Endothelial cell of umbilical vein (primary cell): ENCODE measurements around the gene VAMP7. TPM values are rescaled to one million over a fixed set of nuclear protein-coding genes. Genes with fewer than 3 reads are reported as not detected.

Experiments
- BruUV-seq: library from RNA; stranded (reverse); fragments of 400-500 nt; replicated peaks from 2 replicates; lab custom pipeline; 2021; lab: Mats Ljungman, UMichigan
- CTCF ChIA-PET: fragments of 300-600, 350-600 bp; sonication (Branson Sonifier 250); formaldehyde crosslinking; loops from one replicate; lab custom pipeline; 2021; ENCODE audit warnings: antibody characterized with exemption, inconsistent platforms; lab: Charles Lee
- POLR2A ChIA-PET: fragments of 300-600, 350-600 bp; sonication (Branson Sonifier 250); formaldehyde crosslinking; loops from one replicate; lab custom pipeline; 2021; ENCODE audit warnings: antibody characterized with exemption, inconsistent platforms; lab: Charles Lee
- DNase-seq: peaks from one replicate; pipeline ENCODE4 v3.0.0-alpha.2; 2011; ENCODE audit warnings: low read depth, low spot score
- FAIRE-seq: peaks from 2 replicates; lab custom pipeline; 2011; peaks lifted over from hg19 to GRCh38; lab: Jason Lieb, UNC
- H2AFZ ChIP-seq: 2 replicates; pipeline ENCODE4 v1.6.0; 2012; ENCODE audit warnings: low read depth, low read length, control low read depth, inconsistent platforms
- H3K27ac ChIP-seq: 2 replicates; pipeline ENCODE4 v1.5.1; 2011; ENCODE audit warnings: low read depth, mild to moderate bottlenecking, control low read depth, low read length, moderate library complexity; ENCODE audit not compliant: insufficient read depth
- H3K27me3 ChIP-seq, 2 experiments: 2 replicates each; pipeline versions ENCODE4 v1.6.0 to v1.6.1; 2011; ENCODE audit warnings: low read length in 2 of 2, mixed read lengths in 1 of 2; ENCODE audit not compliant: control insufficient read depth in 2 of 2, insufficient read depth in 2 of 2
- H3K36me3 ChIP-seq, 2 experiments: 2 replicates in 1 of 2; 3 replicates in 1 of 2; pipeline ENCODE4 v1.5.1; 2011; ENCODE audit warnings: low read length in 2 of 2, mild to moderate bottlenecking in 1 of 2, moderate library complexity in 1 of 2; ENCODE audit not compliant: control insufficient read depth in 2 of 2, insufficient read depth in 2 of 2; ENCODE audit errors: extremely low read depth in 1 of 2
- H3K4me1 ChIP-seq: 3 replicates; pipeline ENCODE4 v1.5.1; 2011; ENCODE audit warnings: mild to moderate bottlenecking, low read length; ENCODE audit not compliant: control insufficient read depth, insufficient read depth; ENCODE audit errors: extremely low read depth
- H3K4me2 ChIP-seq: 2 replicates; pipeline ENCODE4 v1.6.1; 2011; ENCODE audit warnings: low read length, control low read depth, mixed read lengths; ENCODE audit not compliant: insufficient read depth
- H3K4me3 ChIP-seq, 3 experiments: fragments of 200-600 bp in 1 of 3; sonication (generic), shearing (Covaris generic) in 1 of 3; replicated peaks in 1 of 3; 2 replicates each; pipeline ENCODE4 v1.5.1; 2011 to 2016; ENCODE audit warnings: control low read depth in 3 of 3, low read length in 3 of 3, mild to moderate bottlenecking in 2 of 3, inconsistent platforms in 1 of 3, low read depth in 1 of 3, moderate library complexity in 1 of 3; ENCODE audit not compliant: insufficient read depth in 1 of 3
- H3K79me2 ChIP-seq: 2 replicates; pipeline ENCODE4 v1.6.0; 2012; ENCODE audit warnings: low read length, inconsistent platforms; ENCODE audit not compliant: control insufficient read depth, insufficient read depth
- H3K9ac ChIP-seq: replicated peaks from 2 replicates; pipeline ENCODE3; 2011; ENCODE audit warnings: low read length, control low read depth; ENCODE audit not compliant: insufficient read depth; ENCODE audit errors: extremely low read depth
- H3K9me1 ChIP-seq: replicated peaks from 3 replicates; pipeline ENCODE4 v1.6.0; 2011; ENCODE audit warnings: mild to moderate bottlenecking, low read length; ENCODE audit not compliant: control insufficient read depth, insufficient read depth; ENCODE audit errors: extremely low read depth
- H3K9me3 ChIP-seq: replicated peaks from 2 replicates; pipeline ENCODE4 v1.5.1; 2012; ENCODE audit warnings: low read length, inconsistent platforms; ENCODE audit not compliant: control insufficient read depth, insufficient read depth
- H4K20me1 ChIP-seq: replicated peaks from 2 replicates; pipeline ENCODE3; 2011; ENCODE audit warnings: mild to moderate bottlenecking, low read length; ENCODE audit not compliant: control insufficient read depth, insufficient read depth; ENCODE audit errors: extremely low read depth
- CTCF ChIP-seq, 2 donors: IDR thresholded peaks; 1 replicate in 1 of 2; 2 replicates in 1 of 2; pipeline ENCODE4 v1.5.1; 2011; ENCODE audit warnings: low read length in 2 of 2, mild to moderate bottlenecking in 2 of 2, moderate library complexity in 2 of 2, control low read depth in 1 of 2, inconsistent platforms in 1 of 2, low read depth in 1 of 2; ENCODE audit not compliant: insufficient read depth in 1 of 2; ENCODE audit errors: extremely low read depth in 1 of 2
- EZH2 ChIP-seq: IDR thresholded peaks from 2 replicates; pipeline ENCODE4 v1.6.1; 2012; ENCODE audit warnings: borderline replicate concordance, low read depth, mild to moderate bottlenecking, moderate library complexity, low read length, inconsistent platforms; ENCODE audit not compliant: severe bottlenecking
- FOS ChIP-seq: IDR thresholded peaks from 2 replicates; pipeline ENCODE4 v1.6.1; 2011; ENCODE audit warnings: mild to moderate bottlenecking, low read length, moderate library complexity, borderline replicate concordance; ENCODE audit not compliant: insufficient read depth
- GATA2 ChIP-seq: IDR thresholded peaks from 2 replicates; pipeline ENCODE4 v1.7.0; 2011; ENCODE audit warnings: low read depth, mild to moderate bottlenecking, moderate library complexity, mixed read lengths, low read length; ENCODE audit not compliant: insufficient read length, insufficient read depth
- JUN ChIP-seq: IDR thresholded peaks from 2 replicates; pipeline ENCODE4 v1.6.1; 2011; ENCODE audit warnings: borderline replicate concordance, low read depth; ENCODE audit not compliant: insufficient read length, insufficient read depth
- MYC ChIP-seq: IDR thresholded peaks from one replicate; pipeline ENCODE4 v1.6.1; 2011; ENCODE audit warnings: mild to moderate bottlenecking, low read depth, low read length
- POLR2A ChIP-seq: IDR thresholded peaks from 2 replicates; pipeline ENCODE4 v1.6.1; 2012; ENCODE audit warnings: low read depth, mild to moderate bottlenecking, control low read depth, low read length
- POLR2AphosphoS5 ChIP-seq: IDR thresholded peaks from 2 replicates; pipeline ENCODE4 v1.6.1; 2012; ENCODE audit warnings: low read depth, mild to moderate bottlenecking, control low read depth, low read length, moderate library complexity; ENCODE audit not compliant: insufficient read depth
- dilution Hi-C: fragments of 300-500 bp; cut with MboI; formaldehyde crosslinking; loops from one replicate; pipeline ENCODE4 v1.15.0; 2019; ENCODE audit warnings: low sequenced_read_pairs; ENCODE audit not compliant: extremely low pct_ligation_motif_present
- intact Hi-C: fragments of 100-400 bp; cut with micrococcal nuclease; formaldehyde crosslinking; loops from one replicate; pipeline ENCODE4 v1.10.0; 2022
- polyA plus RNA-seq, 4 experiments: library from polyadenylated mRNA; depleted of rRNA in 3 of 4; stranded (reverse) in 3 of 4; unstranded in 1 of 4; fragments of >200 nt; gene quantifications; 2 replicates each; pipeline versions ENCODE4 v1.2.1 to v1.2.3, GENCODE V29; 2011 to 2012; ENCODE audit warnings: missing spikeins in 1 of 4
- total RNA-seq: library from RNA; stranded (reverse); gene quantifications from 2 replicates; pipeline ENCODE4 v1.2.3, GENCODE V29; 2021
- TF ChIP-seq, protein P1 (sequence below): IDR thresholded peaks from 2 replicates; pipeline ENCODE4 v1.6.1; 2011; ENCODE audit not compliant: insufficient read depth, insufficient read length

VAMP7 gene
- total and polyA plus RNA-seq, 2 donors (not counting 3 experiments of a cell fraction or from before 2014, with no cell fraction given) = 20.1 to 36.8 TPM

GRCh38 chrX:155951237-155951789 is 70.2 kb downstream of the VAMP7 start:
- POLR2A ChIA-PET = no interaction called here
- Histone ChIP-seq H3K79me2 (no peaks in the 10 kb centered on the region), H3K4me2 (no peak overlapping the region), H2AFZ (no peak overlapping the region), H3K4me1 (no peaks in the 10 kb centered on the region), H3K27ac (no peak overlapping the region), H3K9ac (no peak overlapping the region), H3K9me3 (no peaks in the 10 kb centered on the region), H3K9me1 (no peaks in the 10 kb centered on the region), H3K4me3 (no peak overlapping the region), H3K36me3 (no peaks in the 10 kb centered on the region), H4K20me1 (no peaks in the 10 kb centered on the region), H3K27me3 (no peaks in the 10 kb centered on the region)
- BruUV-seq = no TSS peak
- CTCF ChIA-PET = no interaction called here
- no peak for TF ChIP-seq JUN
- no peak for TF ChIP-seq GATA2
- no peak for TF ChIP-seq EZH2
- TF ChIP-seq FOS = no peak
- TF ChIP-seq CTCF (IDR thresholded peaks at IDR 0.05; ENCODE audit: extremely low read depth in 1 of 2, insufficient read depth in 1 of 2, low read depth in 1 of 2, low read length in 2 of 2) = no peak
- TF ChIP-seq MYC = no peak
- no peak for TF ChIP-seq POLR2AphosphoS5
- TF ChIP-seq, protein P1, sequence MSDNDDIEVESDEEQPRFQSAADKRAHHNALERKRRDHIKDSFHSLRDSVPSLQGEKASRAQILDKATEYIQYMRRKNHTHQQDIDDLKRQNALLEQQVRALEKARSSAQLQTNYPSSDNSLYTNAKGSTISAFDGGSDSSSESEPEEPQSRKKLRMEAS = no peak
- TF ChIP-seq POLR2A = no peak
- no peak for DNase-seq
- dilution Hi-C loops = no loop called here
- intact Hi-C loops = no loop called here
- FAIRE-seq = no peak
